GM10847 (cell line): ENCODE results near the gene MIGA1.

Source experiments
- POLR2A ChIP-seq: IDR thresholded peaks from 2 replicates; pipeline ENCODE4 v1.6.1; 2011; ENCODE audit not compliant: insufficient read length; ENCODE audit errors: extremely low read depth

The MIGA1 gene

GRCh38 chr1:77926561-77927357, 147.3 kb downstream of the MIGA1 start:
- TF ChIP-seq POLR2A: no peak

- no peak for TF ChIP-seq POLR2A
Measured at GRCh38 chr1:77927414-77927813, 148.0 kb downstream of the MIGA1 start.
